ENCODE measurements around the gene FAM193B.
"Not testable (repeated sequence)": the region's sequence is repeated elsewhere in the genome, so short reads cannot be mapped to it uniquely, and the experiment has no call there.

Gene FAM193B

DNA sequence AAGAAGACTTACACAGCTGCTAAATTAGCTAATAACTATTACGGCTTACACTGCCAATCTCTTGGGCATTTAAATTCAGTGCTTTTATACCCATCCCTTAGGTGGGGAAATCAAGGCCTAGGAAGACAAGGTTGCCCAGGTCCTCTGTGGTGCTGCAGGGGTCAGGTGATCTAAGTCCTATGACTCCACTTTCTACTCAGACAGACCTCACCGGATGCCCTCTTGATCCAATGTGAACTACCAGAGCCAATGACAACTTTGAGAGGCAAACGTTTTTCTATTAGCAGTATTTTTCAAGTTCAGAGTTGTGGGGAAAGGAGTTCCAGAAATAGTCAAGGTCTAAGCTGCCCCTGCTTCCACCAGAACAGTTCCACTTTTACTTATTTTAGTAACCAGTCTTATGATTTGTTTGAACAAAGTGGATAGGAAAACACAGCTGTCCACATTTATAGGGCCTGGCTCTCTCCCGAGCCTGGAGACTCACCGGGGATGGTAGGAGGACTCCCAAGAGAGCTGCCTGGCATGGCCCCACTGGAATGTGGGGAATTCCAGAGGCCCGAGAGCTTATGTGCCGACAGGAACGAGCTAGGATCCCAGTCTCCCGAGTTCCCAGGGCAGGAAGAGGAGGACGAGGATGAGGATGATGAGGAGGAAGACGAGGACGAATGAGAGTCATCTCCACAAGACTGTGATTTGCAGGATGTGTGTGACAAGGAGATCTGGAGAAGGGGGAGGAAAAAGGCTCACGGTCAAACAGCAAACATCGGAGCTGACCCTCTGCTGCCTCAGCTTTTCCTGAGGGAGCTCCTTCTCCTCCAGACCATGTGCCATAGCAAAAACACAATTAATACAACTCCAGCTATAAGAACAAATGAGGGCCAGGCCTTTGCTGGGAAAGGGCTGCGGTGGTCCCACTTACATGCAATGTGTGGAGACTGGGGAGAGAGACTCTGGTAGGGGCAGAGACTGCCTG, 16.7 kb downstream of the FAM193B start:
- no peak for FAIRE-seq

GRCh38 chr5:177536386-177536785, 18.0 kb downstream of the FAM193B start:
- FAIRE-seq (no peak), DNase-seq (ENCODE audit: insufficient read length, low spot score) (no peak)
- TF ChIP-seq CTCF (IDR thresholded peaks at IDR 0.05; ENCODE audit: insufficient read depth, missing control alignments): no peak

More for the DNA sequence above, 16.7 kb downstream of the FAM193B start:
- DNase-seq (ENCODE audit: insufficient read length, low spot score): no peak
- no peak for TF ChIP-seq CTCF (IDR thresholded peaks at IDR 0.05; ENCODE audit: insufficient read depth, missing control alignments)

- no peak for DNase-seq (ENCODE audit: insufficient read length, low spot score)
- no peak for FAIRE-seq
- no peak for TF ChIP-seq CTCF (IDR thresholded peaks at IDR 0.05; ENCODE audit: insufficient read depth, missing control alignments)
These were observed 19.2 kb downstream of the FAM193B start for GRCh38 chr5:177535125-177535524.

GRCh38 chr5:177534433-177534832, 19.9 kb downstream of the FAM193B start:
- not testable (repeated sequence) for FAIRE-seq; DNase-seq (ENCODE audit: insufficient read length, low spot score)

DNA sequence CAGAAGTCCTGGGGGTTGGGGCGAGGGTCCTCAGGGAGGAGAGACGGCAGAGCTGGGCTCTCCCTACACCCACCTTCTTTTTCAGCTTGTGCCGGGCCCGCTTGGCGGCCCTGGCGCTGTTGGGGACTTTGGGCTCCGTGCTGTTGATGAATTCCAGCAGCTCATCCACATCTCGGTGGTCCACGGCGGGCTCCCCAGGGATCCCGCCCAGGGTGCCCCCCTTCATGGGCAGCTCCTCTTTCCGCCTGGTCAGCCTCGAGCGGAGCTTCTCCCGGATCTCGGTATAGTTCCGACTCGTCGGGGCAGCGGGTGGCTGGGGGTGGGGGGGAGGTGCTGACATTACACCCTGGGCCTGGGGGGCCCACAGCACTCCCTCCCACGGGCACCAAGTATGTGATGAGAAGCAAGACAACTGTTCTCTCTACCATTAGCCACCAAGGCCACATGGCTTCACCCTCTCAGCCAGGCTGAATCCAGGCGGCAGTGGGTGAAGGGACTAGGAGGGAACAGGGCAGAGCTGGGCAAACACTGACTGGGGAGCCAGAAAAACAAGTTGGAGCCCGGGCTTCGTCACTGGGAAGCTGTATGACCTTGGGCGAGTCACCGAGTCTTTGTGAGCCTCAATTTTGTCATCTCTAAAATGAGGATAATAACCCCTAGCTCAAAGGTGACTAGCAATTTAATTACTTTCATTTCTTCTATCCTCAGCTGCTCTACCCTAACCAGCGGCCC, 23.0 kb downstream of the FAM193B start:
- DNase-seq (ENCODE audit: insufficient read length, low spot score) (no peak), FAIRE-seq (no peak)
- no peak for TF ChIP-seq CTCF (IDR thresholded peaks at IDR 0.05; ENCODE audit: insufficient read depth, missing control alignments)

GRCh38 chr5:177530638-177531037, 23.7 kb downstream of the FAM193B start:
- FAIRE-seq: no peak
- no peak for DNase-seq (ENCODE audit: insufficient read length, low spot score)
- TF ChIP-seq CTCF (IDR thresholded peaks at IDR 0.05; ENCODE audit: insufficient read depth, missing control alignments): no peak

- FAIRE-seq (no peak), DNase-seq (ENCODE audit: insufficient read length, low spot score) (no peak)
These were observed 24.8 kb downstream of the FAM193B start for GRCh38 chr5:177529247-177530203.

More at GRCh38 chr5:177529247-177530203, 24.8 kb downstream of the FAM193B start:
- no peak for TF ChIP-seq CTCF (IDR thresholded peaks at IDR 0.05; ENCODE audit: insufficient read depth, missing control alignments)
